Measurements from ENCODE around the gene HOXC9.

The HOXC9 gene

GRCh38 chr12:53988541-53989226, 11.3 kb upstream of the HOXC9 start:
- DNase-seq (ENCODE audit: low spot score) = no peak

- DNase-seq (ENCODE audit: low spot score) = peak; percentile 45
Measured at GRCh38 chr12:53989227-53990113, 10.5 kb upstream of the HOXC9 start.

- DNase-seq (ENCODE audit: low spot score) = no peak
Measured at GRCh38 chr12:53990311-53991076, 9.5 kb upstream of the HOXC9 start.

DNA sequence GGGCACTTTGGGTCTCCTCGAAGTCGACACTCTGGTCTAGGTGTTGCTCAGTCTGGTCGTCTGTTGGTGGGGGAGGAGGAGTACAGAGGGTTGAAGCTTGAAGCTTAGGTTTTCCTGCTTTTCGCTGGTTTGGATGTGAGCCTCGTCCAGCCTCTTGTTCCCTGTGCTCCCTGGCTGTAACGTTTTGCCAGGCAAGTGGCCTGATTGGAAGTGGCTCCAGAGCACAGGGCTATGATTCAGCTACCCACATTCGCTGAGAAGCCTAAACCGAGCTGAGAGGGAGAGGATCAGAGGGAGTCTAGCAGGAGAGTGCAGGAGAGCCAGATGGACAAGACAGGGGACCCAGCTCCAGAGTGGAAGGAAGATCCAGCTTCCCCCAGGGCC, 8.9 kb upstream of the HOXC9 start:
- DNase-seq (ENCODE audit: low spot score) = no peak

- no peak for DNase-seq (ENCODE audit: low spot score)
Measured at GRCh38 chr12:53992377-53992889, 7.5 kb upstream of the HOXC9 start.

- DNase-seq (ENCODE audit: low spot score) = no peak
Measured at GRCh38 chr12:53993162-53994008, 6.6 kb upstream of the HOXC9 start.

GRCh38 chr12:53994009-53994263, 6.0 kb upstream of the HOXC9 start:
- DNase-seq (ENCODE audit: low spot score) = no peak

GRCh38 chr12:53994264-53995001, 5.5 kb upstream of the HOXC9 start:
- no peak for DNase-seq (ENCODE audit: low spot score)

DNA sequence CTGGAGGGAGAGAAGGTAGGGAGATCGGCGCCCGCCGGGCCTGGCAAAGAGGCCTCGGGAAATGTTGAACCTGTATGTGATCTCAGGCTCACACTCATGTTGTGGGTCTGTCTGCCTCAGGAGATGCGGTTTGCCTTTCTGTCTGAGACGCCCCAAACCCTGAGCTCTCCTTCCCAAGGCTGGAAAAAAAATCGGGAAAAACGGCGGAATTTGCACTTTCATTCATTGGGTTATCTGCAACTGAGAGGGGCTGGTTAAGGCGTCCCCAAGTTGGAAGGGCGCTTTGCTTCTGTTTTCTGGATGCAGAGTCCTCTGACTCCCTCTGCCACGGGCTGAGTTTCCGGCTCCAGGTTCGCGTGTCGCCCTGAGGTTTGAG, 5.0 kb upstream of the HOXC9 start:
- DNase-seq (ENCODE audit: low spot score) = no peak

DNA sequence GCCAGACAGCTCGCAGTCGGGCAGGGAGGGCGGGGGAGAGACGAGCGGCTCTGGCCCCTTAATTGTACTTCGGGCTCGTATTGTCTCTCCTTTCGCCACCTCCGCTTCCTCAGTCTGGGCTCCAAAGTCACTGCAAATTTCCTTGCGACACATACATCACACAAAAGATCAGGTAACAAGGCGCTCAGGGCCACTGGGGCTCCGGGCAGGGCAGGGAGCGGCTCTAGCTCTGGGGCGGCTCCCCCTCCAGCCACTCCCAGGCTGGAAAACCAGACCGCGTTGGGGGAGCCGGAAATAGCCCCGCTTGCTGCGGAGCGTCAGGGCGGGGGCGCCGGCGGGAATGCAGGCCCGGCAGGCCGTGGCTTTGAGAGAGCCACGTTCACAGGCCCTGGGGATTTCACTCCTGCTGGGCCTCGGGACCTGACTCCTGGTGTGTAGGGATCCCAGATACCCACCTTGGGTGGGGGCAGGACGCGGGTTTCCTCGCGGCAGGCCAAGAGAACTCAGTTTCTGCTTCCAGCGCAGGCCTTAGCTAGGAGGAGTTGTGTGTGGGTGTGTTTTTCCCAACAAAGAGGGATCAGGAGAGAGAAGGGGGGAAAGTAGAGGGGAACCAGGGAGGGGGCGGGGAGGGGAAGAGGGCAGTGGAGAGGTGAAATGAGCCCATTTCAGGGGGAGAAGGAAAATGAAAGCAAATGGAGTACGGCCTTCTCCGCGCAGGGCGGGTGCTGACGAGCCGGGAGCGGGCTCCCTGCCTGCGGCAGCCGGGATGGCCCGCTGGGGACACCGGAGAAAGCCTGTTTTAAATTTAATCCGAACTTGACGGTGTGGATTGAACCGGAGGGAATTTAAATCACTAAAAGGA, 4.4 kb upstream of the HOXC9 start:
- DNase-seq (ENCODE audit: low spot score) = no peak

DNA sequence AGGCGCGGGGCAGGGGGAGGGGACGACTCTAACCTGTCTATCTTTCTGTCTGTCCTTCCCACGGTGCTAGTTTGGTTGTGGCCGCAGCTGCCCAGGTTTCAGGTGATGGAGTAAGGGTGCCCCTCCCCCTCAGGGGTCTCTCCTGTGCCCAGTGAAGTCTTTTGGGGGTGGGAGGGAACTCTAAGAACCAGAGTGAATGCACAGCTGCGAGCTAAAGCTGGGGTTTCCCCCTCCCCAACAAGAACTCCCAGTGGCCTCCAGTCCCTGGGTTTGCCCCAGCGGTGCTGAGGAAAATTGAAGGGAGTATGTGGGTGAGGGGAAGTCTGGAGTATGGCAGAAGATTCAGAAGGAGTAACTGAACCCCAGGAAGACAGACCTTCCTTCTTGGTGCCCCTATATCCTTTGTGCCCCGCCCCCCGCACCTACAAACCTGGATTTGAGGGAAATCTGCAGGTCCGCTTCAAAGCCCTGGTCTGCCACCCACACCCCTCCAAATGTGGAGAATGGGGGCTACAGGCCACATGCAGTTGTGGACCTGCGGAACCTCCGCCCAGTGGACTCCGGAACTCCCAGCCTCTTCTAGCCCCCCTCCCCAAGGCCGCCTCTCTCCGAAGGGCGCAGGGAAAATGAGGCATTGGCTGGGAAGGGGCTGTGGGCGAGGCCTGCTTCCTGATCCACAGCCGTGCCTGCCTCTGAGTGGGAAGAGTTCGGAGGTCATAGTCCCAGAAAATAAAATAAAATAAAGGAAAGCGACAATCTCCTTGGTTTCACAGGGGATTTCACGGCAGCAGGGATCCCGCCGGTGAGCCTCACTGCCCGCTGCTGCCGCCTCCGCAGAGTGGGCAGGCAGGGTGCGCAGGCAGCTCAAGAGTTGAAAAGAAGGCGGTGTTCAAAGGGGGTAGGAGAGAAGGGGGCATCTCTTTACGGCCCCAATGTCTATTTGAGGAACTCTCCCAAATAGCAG, 3.4 kb upstream of the HOXC9 start:
- no peak for DNase-seq (ENCODE audit: low spot score)

DNA sequence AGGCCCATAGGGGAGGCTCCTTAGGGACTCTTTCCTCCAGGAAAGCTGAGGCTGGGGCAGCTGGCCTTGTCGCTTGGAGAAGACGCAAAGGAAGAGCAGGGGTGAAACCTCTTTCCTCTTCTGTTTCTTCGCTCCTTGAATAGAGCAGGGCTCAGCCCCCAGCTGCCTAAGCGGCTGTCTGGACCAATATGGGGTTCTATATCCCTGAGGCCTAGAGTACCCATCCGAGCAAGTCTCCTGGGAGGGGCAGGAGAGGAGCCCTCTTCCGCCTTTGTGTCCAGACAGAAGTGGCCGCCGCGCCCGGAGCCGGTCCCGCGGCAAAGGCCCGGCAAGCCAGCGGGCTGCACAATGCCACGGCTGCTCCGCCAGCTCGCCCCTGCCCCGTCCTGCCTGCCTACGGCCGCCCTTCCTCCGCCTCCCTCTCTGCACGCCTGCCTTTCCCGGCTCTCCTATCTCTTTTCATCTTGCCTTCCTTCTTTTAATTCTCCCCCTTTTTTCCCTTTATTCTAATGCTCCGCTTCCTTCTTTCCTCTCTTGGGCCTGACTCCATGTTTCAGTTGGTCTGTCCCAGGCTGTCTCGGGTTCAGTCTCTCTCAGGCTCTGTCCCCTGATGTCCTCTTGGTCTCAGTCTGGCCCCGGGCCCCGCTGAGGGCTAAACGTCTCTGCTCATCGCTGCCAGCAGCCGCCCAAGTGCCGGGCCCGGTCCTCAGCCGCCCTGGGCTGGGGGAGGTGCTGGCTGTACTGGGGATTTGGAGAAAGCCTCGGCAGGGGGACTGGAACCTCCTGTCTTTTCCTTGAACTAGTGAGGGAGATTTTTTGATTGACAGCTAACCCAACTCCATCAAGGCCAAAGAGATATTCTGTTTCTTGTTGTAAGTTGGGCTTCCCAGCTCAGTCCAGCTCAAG, 2.5 kb upstream of the HOXC9 start:
- DNase-seq (ENCODE audit: low spot score) = no peak

DNA sequence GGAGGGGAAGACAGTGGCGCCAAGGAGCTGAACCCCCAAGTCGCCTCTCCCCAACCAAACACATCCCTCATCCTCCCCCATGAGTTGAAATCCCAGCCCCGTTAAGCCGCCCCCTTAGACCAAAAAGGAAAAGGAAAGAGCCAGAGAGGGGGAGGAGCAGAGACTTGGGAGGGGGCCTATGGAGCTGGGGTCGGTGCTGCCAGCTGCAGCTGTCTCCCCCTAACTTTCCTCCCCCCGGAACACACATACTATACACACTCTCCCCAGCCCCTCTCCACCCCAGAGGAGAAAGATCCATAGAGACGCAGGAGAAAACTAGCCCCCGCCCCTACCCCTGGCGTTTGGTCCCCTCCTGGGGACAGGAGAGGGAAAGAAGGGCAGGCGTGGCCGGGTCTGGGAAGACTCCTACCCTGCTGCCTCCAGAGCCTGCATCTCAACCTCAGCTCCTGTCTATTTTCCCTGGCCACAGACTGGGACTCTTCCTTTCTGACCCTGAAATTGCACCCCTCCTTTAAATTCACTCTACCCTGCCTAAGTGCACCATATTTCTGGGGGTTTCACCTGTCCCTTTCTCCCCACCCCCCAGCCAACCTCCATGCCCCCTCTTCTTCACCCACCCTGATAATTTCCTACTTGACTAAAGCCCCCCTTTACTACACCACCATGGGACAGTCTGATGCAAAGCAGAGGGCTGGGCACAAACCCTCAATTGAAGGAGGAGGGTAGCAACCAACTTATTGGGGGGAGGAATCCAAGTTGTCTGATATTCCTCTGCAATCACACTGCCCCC, 1.7 kb upstream of the HOXC9 start:
- no peak for DNase-seq (ENCODE audit: low spot score)

- no peak for DNase-seq (ENCODE audit: low spot score)
Measured at GRCh38 chr12:53998900-53999236, 1.1 kb upstream of the HOXC9 start.

DNA sequence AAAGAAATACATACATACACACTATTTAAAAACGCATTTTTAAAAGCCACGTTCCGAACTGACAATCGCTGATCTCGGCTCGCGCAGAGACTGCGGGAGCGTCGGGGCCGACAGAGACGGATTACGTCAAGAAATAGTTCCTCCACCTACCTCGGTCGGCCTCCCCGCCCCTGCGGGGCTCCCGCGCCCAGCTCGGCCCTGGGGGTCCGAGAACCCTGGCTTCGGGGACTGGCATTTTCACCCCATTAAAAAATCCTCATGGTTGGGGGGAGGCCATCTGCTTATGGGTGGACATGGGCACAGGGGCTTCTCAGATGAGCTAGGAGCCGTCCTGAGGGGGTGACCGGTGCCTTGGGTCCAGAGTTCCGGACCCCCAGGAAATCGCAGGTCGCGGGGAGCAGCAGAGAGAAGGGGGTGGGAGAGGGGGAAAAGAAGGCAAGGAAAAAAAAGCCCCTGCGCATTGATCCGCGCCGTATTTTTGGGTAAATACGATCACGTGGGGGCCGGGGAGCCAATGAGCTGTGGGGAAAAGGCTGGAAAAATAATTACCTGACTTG, 324 bp upstream of the HOXC9 start:
- peak; percentile 69 for DNase-seq (ENCODE audit: low spot score)

DNA sequence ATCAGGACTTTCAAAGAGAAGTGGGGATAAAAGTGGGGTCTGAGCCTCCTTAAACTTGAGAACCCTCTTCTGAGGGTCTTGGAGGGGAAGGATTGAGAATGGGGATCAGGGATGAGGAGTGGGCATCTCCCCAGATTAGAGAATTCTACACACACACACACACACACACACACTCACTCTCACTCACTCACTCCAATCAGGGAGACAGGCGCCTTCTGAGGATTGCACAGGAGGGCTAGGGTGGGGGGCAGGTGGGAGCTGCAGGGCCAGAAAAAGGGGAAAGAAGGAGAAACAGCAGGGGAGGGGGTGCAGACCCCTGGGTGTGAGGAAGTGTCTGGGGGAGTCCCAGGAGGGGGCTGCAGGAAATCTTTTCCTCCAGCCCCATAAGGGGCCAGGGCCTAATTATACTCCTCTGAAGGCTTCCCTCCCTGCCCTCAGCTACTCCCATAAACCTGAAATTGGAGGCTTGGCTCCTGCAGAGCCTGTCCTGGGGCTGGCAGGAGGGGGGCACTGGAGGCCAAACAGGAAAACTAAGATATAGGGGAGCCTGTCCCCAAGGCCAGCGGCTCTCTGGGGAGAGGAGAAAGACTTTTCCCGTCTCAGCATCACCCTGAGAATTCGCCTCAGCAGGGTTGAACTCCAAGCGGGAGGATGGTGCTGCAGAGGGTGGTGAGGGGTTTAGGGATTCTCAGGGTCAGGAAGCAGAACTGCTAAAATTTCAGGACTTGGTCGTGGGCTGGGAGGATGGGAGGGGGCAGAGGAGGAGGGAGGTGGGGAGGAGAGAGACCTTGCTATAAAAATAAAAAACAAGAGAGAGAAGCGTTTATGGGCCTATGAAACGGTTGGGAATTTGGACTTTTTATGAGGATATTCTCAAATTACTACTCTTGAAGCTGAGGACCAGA, 1.6 kb downstream of the HOXC9 start:
- no peak for DNase-seq (ENCODE audit: low spot score)

Measured in COLO829 (cell line).